Measurements from ENCODE around the gene SERPINI2.

DNA sequence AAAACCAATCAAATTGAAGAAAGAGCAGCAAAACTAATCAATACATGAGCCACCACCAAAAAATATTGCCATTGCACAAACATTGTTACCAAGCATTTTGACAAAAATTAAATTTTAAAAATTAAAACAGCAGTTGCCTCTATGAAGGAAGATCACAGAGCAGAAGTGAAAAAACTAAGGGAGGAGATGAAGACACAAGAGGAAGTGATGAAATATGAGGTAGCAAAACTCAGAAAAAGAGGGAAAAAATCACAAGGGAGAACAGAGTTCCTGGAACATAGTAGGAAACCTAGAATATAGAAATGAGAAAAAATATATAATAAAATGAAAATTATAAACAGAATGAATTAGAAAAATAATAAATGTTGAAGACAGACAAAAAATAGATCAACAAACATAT is 7.3 kb upstream of the SERPINI2 start:
- TF ChIP-seq, protein P1, sequence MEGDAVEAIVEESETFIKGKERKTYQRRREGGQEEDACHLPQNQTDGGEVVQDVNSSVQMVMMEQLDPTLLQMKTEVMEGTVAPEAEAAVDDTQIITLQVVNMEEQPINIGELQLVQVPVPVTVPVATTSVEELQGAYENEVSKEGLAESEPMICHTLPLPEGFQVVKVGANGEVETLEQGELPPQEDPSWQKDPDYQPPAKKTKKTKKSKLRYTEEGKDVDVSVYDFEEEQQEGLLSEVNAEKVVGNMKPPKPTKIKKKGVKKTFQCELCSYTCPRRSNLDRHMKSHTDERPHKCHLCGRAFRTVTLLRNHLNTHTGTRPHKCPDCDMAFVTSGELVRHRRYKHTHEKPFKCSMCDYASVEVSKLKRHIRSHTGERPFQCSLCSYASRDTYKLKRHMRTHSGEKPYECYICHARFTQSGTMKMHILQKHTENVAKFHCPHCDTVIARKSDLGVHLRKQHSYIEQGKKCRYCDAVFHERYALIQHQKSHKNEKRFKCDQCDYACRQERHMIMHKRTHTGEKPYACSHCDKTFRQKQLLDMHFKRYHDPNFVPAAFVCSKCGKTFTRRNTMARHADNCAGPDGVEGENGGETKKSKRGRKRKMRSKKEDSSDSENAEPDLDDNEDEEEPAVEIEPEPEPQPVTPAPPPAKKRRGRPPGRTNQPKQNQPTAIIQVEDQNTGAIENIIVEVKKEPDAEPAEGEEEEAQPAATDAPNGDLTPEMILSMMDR (IDR thresholded peaks at IDR 0.05), result no peak
- TF ChIP-seq ZFX (IDR thresholded peaks at IDR 0.05; ENCODE audit: borderline replicate concordance), result no peak

All from 22Rv1 (cell line).